SU-DHL-6 (cell line): Measurements from ENCODE around the gene CHMP2B.

Experiments
- H2AFZ ChIP-seq: fragments of 200-600 bp; sonication (generic); 2 replicates; pipeline ENCODE4 v1.6.1; 2014; ENCODE audit warnings: low read depth, mild to moderate bottlenecking, moderate library complexity, mixed read lengths, antibody characterized with exemption, low read length; ENCODE audit not compliant: severe bottlenecking
- H3F3A ChIP-seq: fragments of 200-600 bp; shearing (Covaris generic); 2 replicates; pipeline ENCODE4 v1.6.0; 2016; ENCODE audit warnings: antibody characterized with exemption, mild to moderate bottlenecking; ENCODE audit not compliant: insufficient read depth
- H3K27ac ChIP-seq: fragments of 200-600 bp; sonication (generic); 2 replicates; pipeline ENCODE4 v1.5.1; 2016; ENCODE audit warnings: low read depth, mild to moderate bottlenecking, low read length, moderate library complexity, mixed read lengths
- H3K27me3 ChIP-seq: fragments of 200-600 bp; sonication (generic), shearing (Covaris generic); 2 replicates; pipeline ENCODE4 v1.6.0; 2014; ENCODE audit warnings: mild to moderate bottlenecking, low read length
- H3K36me3 ChIP-seq: fragments of 200-600 bp; sonication (generic); 2 replicates; pipeline ENCODE4 v1.6.1; 2014; ENCODE audit warnings: mild to moderate bottlenecking, low read length, mixed read lengths
- H3K4me2 ChIP-seq: fragments of 300-600, 200-600 bp; shearing (Covaris generic), sonication (generic); 2 replicates; pipeline ENCODE4 v1.6.0; 2014; ENCODE audit warnings: low read length, low read depth, mild to moderate bottlenecking; ENCODE audit not compliant: poor library complexity, severe bottlenecking
- H3K4me3 ChIP-seq: fragments of 200-600 bp; sonication (generic); 2 replicates; pipeline ENCODE4 v1.5.1; 2014; ENCODE audit warnings: antibody characterized with exemption, low read length, mild to moderate bottlenecking, mixed read lengths; ENCODE audit not compliant: insufficient read depth, poor library complexity, severe bottlenecking
- H3K79me2 ChIP-seq: fragments of 200-600 bp; sonication (generic); 2 replicates; pipeline ENCODE4 v1.6.1; 2014; ENCODE audit warnings: mild to moderate bottlenecking, low read length, moderate library complexity; ENCODE audit not compliant: insufficient read depth
- H3K9ac ChIP-seq: fragments of 200-600 bp; sonication (generic); 2 replicates; pipeline ENCODE4 v1.7.0; 2014; ENCODE audit warnings: mild to moderate bottlenecking, low read length
- H3K9me2 ChIP-seq: fragments of 200-600 bp; sonication (generic); replicated peaks from 2 replicates; pipeline ENCODE4 v1.6.1; 2014; ENCODE audit warnings: low read length; ENCODE audit not compliant: insufficient read depth
- H3K9me3 ChIP-seq: fragments of 200-600 bp; sonication (generic); 2 replicates; pipeline ENCODE4 v1.6.1; 2014; ENCODE audit warnings: low read length, mixed read lengths; ENCODE audit not compliant: insufficient read depth
- H4K20me1 ChIP-seq: fragments of 200-600 bp; sonication (generic); 2 replicates; pipeline ENCODE4 v1.6.1; 2014; ENCODE audit warnings: low read depth, mild to moderate bottlenecking, antibody characterized with exemption, low read length, moderate library complexity, mixed read lengths
- CTCF ChIP-seq: fragments of 200-600 bp; sonication (generic); IDR thresholded peaks from one replicate; pipeline ENCODE4 v1.5.1; 2017; ENCODE audit warnings: antibody characterized with exemption, mild to moderate bottlenecking, low read length, moderate library complexity; ENCODE audit not compliant: insufficient read depth, poor library complexity, severe bottlenecking
- EZH2phosphoT487 ChIP-seq: fragments of 200-600 bp; sonication (generic), shearing (Covaris generic); conservative IDR thresholded peaks from 2 replicates; pipeline ENCODE4 v1.6.1; 2018; ENCODE audit warnings: mild to moderate bottlenecking, antibody characterized with exemption, low read length, moderate library complexity, mixed read lengths

CHMP2B gene

DNA sequence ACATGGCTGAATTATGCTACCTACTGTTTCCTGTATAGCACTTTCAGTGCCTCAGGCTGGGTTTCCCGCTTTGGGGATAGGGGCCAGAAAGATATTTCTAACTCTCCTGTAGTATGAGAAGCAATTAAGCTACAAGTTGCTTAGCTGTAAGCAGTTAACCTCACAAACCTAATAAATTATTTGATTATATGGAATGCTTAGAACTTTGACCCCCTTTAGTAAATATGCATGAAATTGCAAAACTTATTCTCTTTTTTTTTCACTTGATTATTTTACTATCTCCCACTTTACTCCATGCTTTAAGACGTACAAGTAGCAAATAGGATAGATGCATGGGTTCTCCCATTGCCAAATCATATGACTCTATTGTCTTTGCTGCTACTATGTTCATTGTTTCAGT, 27.5 kb upstream of the CHMP2B start:
- H3K36me3 ChIP-seq, result no peaks in the 10 kb centered on the region
- no peaks in the 10 kb centered on the region for H3K27me3 ChIP-seq
- H3K4me3 ChIP-seq, result no peak overlapping the region
- H3F3A ChIP-seq, result no peaks in the 10 kb centered on the region
- H3K9me2 ChIP-seq, result no peaks in the 10 kb centered on the region
- no peak for TF ChIP-seq EZH2phosphoT487
- H3K9ac ChIP-seq, result no peak overlapping the region
- H3K4me2 ChIP-seq, result no peak overlapping the region
- H2AFZ ChIP-seq, result no peak overlapping the region
- H3K79me2 ChIP-seq, result no peaks in the 10 kb centered on the region
- no peak overlapping the region for H3K27ac ChIP-seq
- H3K9me3 ChIP-seq, result no peaks in the 10 kb centered on the region
- no peaks in the 10 kb centered on the region for H4K20me1 ChIP-seq

DNA sequence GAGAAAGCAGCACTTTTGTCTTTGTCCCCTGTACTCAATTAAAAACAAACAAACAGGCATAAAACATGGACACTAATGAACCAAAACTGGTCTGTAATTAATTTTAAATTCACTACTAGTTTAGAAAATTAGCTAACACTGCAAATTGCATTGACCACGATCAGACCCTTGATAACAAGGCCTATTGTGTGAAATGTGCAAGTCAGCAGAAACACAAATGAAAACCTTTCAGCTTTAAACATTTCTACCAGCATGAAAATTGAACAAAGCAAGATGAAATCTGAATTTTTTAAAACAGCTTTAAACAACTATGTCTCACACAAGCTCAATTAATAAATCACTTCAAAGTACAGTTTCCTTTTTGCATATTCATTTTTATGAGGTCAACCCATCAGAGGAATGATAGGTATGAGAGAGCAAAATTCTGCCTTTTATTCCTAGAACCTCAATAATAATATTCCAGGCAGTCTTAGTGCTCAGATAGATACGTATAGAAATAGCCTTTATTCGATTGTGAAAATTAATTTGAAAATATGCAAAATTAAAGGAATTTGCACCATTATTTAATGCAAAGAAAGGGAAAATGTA, 27.0 kb upstream of the CHMP2B start:
- no peaks in the 10 kb centered on the region for H3K36me3 ChIP-seq
- no peaks in the 10 kb centered on the region for H3F3A ChIP-seq
- no peaks in the 10 kb centered on the region for H3K27me3 ChIP-seq
- TF ChIP-seq EZH2phosphoT487, result no peak
- no peak for TF ChIP-seq CTCF
- H3K27ac ChIP-seq, result no peak overlapping the region
- no peak overlapping the region for H2AFZ ChIP-seq
- H3K9me3 ChIP-seq, result no peaks in the 10 kb centered on the region
- H3K4me2 ChIP-seq, result no peak overlapping the region
- no peaks in the 10 kb centered on the region for H3K9me2 ChIP-seq
- H4K20me1 ChIP-seq, result no peaks in the 10 kb centered on the region
- no peak overlapping the region for H3K9ac ChIP-seq
- H3K79me2 ChIP-seq, result no peaks in the 10 kb centered on the region
- H3K4me3 ChIP-seq, result no peak overlapping the region

DNA sequence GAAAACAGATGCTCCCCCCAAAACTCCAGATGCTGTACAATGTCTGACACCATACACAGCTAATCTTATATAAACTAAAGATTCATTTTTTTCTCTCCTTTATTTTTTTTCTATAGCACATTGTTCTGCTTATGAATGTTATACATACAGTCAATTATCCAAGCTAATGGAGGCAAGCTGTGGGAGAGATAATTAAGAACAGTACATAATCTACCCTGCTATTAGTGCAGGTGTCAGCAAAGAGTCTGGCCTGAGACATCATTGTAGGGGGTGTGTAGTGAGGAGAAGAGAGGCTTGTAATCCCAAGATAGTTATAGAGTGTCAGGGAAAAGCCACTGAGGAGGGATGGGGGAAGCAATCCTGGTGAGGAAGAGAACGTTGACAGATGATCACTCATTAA, 25.4 kb upstream of the CHMP2B start:
- no peak overlapping the region for H3K4me2 ChIP-seq
- H3K27ac ChIP-seq, result no peak overlapping the region
- H4K20me1 ChIP-seq, result no peaks in the 10 kb centered on the region
- H3F3A ChIP-seq, result no peaks in the 10 kb centered on the region
- H3K79me2 ChIP-seq, result no peaks in the 10 kb centered on the region
- no peaks in the 10 kb centered on the region for H3K27me3 ChIP-seq
- no peak overlapping the region for H2AFZ ChIP-seq
- no peak for TF ChIP-seq EZH2phosphoT487
- H3K9me2 ChIP-seq, result no peaks in the 10 kb centered on the region
- H3K4me3 ChIP-seq, result no peak overlapping the region
- no peaks in the 10 kb centered on the region for H3K9me3 ChIP-seq
- H3K36me3 ChIP-seq, result no peaks in the 10 kb centered on the region
- H3K9ac ChIP-seq, result no peak overlapping the region

DNA sequence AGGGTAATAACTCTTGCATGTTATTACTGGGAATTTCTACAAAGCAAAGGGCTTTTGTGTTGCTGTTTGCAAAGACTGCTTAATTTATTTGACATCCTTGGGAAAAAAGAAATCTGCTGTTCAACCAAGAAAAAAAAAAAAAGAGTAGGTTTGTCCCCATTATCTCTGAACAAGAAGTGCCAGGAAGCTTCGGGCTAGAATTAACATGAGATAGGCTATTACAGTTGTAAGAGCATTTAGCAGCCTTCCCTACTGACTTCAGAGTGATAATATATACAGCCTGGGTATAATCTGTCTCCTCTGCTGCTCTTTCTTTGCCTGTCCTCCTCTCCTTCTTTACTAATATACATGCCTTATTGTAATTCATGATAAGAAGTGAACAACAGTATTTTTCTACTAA, 23.3 kb upstream of the CHMP2B start:
- Histone ChIP-seq H3K9ac (no peak overlapping the region), H3K27me3 (no peaks in the 10 kb centered on the region), H3K27ac (no peak overlapping the region), H3K4me2 (no peak overlapping the region), H3K4me3 (no peak overlapping the region), H4K20me1 (no peaks in the 10 kb centered on the region), H3K9me2 (no peaks in the 10 kb centered on the region), H2AFZ (no peak overlapping the region), H3K36me3 (no peaks in the 10 kb centered on the region), H3K9me3 (no peaks in the 10 kb centered on the region), H3K79me2 (no peaks in the 10 kb centered on the region), H3F3A (no peaks in the 10 kb centered on the region)
- TF ChIP-seq EZH2phosphoT487, result no peak
- TF ChIP-seq CTCF, result no peak
